ENCODE measurements around the gene ZNF282. TPM values are rescaled to one million over a fixed set of nuclear protein-coding genes. Genes with fewer than 3 reads are reported as not detected.
"Not testable (repeated sequence)": the region's sequence is repeated elsewhere in the genome, so short reads cannot be mapped to it uniquely, and the experiment has no call there.

ZNF282 gene
- polyA plus RNA-seq, 10 donors = 12.1 to 18.9 (median 17.0) TPM

- no peak for DNase-seq
Observed at GRCh38 chr7:149223761-149224160, 28.4 kb downstream of the ZNF282 start.

- DNase-seq = no peak
Observed at GRCh38 chr7:149224352-149224751, 29.0 kb downstream of the ZNF282 start.

- DNase-seq = no peak
Observed at GRCh38 chr7:149225106-149225505, 29.8 kb downstream of the ZNF282 start.

GRCh38 chr7:149225656-149226055 lies 30.3 kb downstream of the ZNF282 start:
- DNase-seq = no peak

GRCh38 chr7:149226366-149226765 lies 31.0 kb downstream of the ZNF282 start:
- DNase-seq = not testable (repeated sequence)

- no peak for DNase-seq
Observed at GRCh38 chr7:149226840-149227494, 31.6 kb downstream of the ZNF282 start.

GRCh38 chr7:149228831-149229471 lies 33.6 kb downstream of the ZNF282 start:
- DNase-seq = no peak

GRCh38 chr7:149229526-149229925 lies 34.2 kb downstream of the ZNF282 start:
- no peak for DNase-seq

GRCh38 chr7:149232362-149232761 lies 37.0 kb downstream of the ZNF282 start:
- no peak for DNase-seq

GRCh38 chr7:149233655-149234204 lies 38.4 kb downstream of the ZNF282 start:
- peak in 1 of 3 donors; percentile 84 for DNase-seq

GRCh38 chr7:149237502-149237901 lies 42.2 kb downstream of the ZNF282 start:
- DNase-seq = no peak

GRCh38 chr7:149238051-149238450 lies 42.7 kb downstream of the ZNF282 start:
- DNase-seq = no peak

- peak; percentile 85 to 95 (median 87) for DNase-seq
Observed at GRCh38 chr7:149239345-149240143, 44.2 kb downstream of the ZNF282 start, which contains the start of gene ZNF212. Gene ZNF212 (plus strand): TSS chr7:149239651. CDS start chr7:149239779, 128 bp downstream.

- no peak for DNase-seq
Observed at GRCh38 chr7:149240637-149241036, 45.3 kb downstream of the ZNF282 start.

- DNase-seq = no peak
Observed at GRCh38 chr7:149241696-149242095, 46.4 kb downstream of the ZNF282 start.

GRCh38 chr7:149245244-149245643 lies 49.9 kb downstream of the ZNF282 start:
- no peak for DNase-seq

GRCh38 chr7:149245744-149246143 lies 50.4 kb downstream of the ZNF282 start:
- DNase-seq = no peak

GRCh38 chr7:149248777-149249176 lies 53.4 kb downstream of the ZNF282 start:
- DNase-seq = no peak

- not testable (repeated sequence) for DNase-seq
Observed at GRCh38 chr7:149250151-149250550, 54.8 kb downstream of the ZNF282 start.

- not testable (repeated sequence) for DNase-seq
Observed at GRCh38 chr7:149251518-149251917, 56.2 kb downstream of the ZNF282 start.

GRCh38 chr7:149252378-149252777 lies 57.0 kb downstream of the ZNF282 start:
- no peak for DNase-seq

- no peak for DNase-seq
Observed at GRCh38 chr7:149253665-149254064, 58.3 kb downstream of the ZNF282 start.
